ENCODE data around the gene SUZ12. TPM values are rescaled to one million over a fixed set of nuclear protein-coding genes. Genes with fewer than 3 reads are reported as not detected.
"Not testable (repeated sequence)": the region's sequence is repeated elsewhere in the genome, so short reads cannot be mapped to it uniquely, and the experiment has no call there.

Gene SUZ12
- total RNA-seq, 2 donors from 2014 or later = 28.3 to 29.3 TPM

DNA sequence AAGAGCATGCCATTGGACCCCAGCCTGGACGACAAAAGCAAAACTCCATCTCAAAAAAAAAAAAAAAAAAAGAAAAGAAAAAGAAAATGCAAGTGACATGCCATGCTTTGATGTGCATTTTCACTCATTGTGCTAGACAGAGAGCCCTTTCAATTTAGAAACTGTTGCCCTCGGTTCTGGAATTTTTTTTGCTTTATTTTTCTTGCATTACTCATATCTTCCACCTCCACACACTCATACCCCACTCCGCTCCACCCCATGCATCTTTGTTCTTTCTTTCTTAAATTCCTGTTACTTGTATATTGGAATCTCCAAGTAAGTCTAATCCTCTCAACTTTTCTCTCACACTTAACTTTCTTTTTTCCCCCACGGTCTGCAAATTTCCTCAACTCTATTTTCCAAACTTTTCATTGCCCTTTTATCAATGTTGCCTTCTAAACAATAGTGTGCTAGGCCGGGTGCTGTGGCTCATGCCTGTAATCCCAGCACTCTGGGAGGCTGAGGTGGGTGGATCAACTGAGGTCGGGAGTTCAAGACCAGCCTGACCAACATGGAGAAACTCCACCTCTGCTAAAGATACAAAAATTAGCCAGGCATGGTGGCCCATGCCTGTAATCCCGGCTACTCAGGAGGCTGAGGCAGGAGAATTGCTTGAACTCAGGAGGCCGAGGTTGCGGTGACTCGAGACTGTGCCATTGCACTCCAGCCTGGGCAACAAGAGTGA, 16.8 kb upstream of the SUZ12 start:
- H3K9me3 ChIP-seq (ENCODE audit: control insufficient read depth, low read length, poor library complexity, severe bottlenecking) = no peaks in the 10 kb centered on the region
- no peak for ATAC-seq
- DNase-seq = no peak
- no peak overlapping the region for H3K27ac Mint-ChIP-seq
- peaks cover 32% of the 10 kb centered on the region for H3K27me3 Mint-ChIP-seq
- no peak overlapping the region for H3K4me3 Mint-ChIP-seq
- peaks cover 3% of the 10 kb centered on the region for H3K4me1 Mint-ChIP-seq
- peaks cover 4% of the 10 kb centered on the region for H3K36me3 Mint-ChIP-seq (ENCODE audit: low read depth)

DNA sequence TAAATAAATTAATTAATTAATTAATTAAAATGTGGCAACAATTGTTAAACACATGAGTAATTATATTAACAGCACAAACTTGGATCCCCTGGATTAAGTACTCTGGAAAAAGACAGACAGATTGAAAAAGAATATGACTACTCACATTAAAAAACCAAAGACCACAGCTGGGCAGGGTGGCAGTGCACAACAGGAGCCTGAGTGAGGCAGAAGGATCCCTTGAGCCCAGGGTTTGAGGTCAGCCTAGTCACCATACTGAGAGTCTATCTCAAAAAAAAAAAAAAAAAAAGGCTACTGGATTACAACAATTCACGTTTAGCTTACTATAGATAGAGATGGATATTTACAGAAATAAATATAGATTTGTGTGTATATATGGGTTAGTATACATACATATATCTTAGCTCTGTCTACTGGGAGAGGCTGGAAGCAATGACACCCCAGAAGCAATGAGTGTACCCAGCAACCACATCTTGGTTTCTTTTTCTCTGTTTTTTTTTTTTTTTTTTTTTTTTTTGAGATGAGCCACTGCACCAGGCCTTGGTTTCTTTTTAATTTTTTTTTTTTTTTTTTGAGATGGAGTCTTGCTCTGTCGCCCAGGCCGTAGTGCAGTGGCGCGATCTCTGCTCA, 10.6 kb upstream of the SUZ12 start:
- no peaks in the 10 kb centered on the region for H3K27me3 Mint-ChIP-seq
- H3K27ac Mint-ChIP-seq = no peak overlapping the region
- no peaks in the 10 kb centered on the region for H3K36me3 Mint-ChIP-seq (ENCODE audit: low read depth)
- no peak for DNase-seq
- no peaks in the 10 kb centered on the region for H3K4me1 Mint-ChIP-seq
- ATAC-seq = no peak
- no peak overlapping the region for H3K4me3 Mint-ChIP-seq
- H3K9me3 ChIP-seq (ENCODE audit: control insufficient read depth, low read length, poor library complexity, severe bottlenecking) = no peaks in the 10 kb centered on the region

DNA sequence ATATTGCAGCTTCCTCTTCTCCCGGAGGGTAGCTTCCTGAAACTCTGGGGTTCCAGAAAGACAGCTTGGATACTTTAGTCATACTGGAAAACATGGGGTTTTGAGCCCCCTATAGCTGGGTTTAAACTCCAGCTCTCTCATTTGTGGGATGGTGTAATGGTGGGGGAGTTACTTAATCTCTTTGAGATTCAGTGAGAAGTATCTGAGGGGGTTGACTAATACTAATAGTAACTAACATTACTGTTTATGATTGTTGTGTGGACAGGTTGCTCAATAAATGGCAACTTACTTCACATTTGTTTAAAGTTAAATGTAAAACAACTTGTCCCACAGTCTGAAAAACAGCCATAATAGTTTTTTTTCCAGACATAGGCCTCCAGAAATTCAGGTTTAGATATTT, 5.1 kb upstream of the SUZ12 start:
- Mint-ChIP-seq H3K4me3 (no peak overlapping the region), H3K27ac (no peak overlapping the region), H3K27me3 (no peaks in the 10 kb centered on the region), H3K36me3 (ENCODE audit: low read depth) (no peaks in the 10 kb centered on the region), H3K4me1 (no peaks in the 10 kb centered on the region)
- ATAC-seq (no peak), DNase-seq (no peak)
- H3K9me3 ChIP-seq (ENCODE audit: control insufficient read depth, low read length, poor library complexity, severe bottlenecking) = no peaks in the 10 kb centered on the region

DNA sequence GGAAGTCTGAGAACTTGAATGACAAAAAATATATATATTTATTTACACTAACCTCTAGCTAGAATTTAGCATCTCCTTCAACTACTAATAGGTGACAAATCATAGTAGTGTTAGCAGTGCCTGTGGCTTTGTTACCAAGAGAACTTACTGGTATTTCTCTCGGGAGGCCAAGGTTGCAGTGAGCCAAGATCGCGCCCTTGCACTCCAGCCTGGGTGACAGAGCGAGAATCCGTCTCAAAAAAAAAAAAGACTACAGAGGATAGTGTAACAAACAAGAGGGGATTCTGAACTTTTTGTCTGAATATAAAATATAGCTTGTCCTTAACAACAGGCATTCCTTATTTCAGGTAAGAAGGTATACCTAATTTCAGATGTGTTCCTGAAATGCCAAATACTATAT, 1.3 kb upstream of the SUZ12 start:
- H3K4me3 Mint-ChIP-seq = peak overlapping the region; percentile 84
- no peak for ATAC-seq
- no peaks in the 10 kb centered on the region for H3K36me3 Mint-ChIP-seq (ENCODE audit: low read depth)
- no peaks in the 10 kb centered on the region for H3K9me3 ChIP-seq (ENCODE audit: control insufficient read depth, low read length, poor library complexity, severe bottlenecking)
- peaks cover 11% of the 10 kb centered on the region for H3K4me1 Mint-ChIP-seq
- H3K27me3 Mint-ChIP-seq = no peaks in the 10 kb centered on the region
- no peak for DNase-seq
- peak overlapping the region; percentile 86 for H3K27ac Mint-ChIP-seq

DNA sequence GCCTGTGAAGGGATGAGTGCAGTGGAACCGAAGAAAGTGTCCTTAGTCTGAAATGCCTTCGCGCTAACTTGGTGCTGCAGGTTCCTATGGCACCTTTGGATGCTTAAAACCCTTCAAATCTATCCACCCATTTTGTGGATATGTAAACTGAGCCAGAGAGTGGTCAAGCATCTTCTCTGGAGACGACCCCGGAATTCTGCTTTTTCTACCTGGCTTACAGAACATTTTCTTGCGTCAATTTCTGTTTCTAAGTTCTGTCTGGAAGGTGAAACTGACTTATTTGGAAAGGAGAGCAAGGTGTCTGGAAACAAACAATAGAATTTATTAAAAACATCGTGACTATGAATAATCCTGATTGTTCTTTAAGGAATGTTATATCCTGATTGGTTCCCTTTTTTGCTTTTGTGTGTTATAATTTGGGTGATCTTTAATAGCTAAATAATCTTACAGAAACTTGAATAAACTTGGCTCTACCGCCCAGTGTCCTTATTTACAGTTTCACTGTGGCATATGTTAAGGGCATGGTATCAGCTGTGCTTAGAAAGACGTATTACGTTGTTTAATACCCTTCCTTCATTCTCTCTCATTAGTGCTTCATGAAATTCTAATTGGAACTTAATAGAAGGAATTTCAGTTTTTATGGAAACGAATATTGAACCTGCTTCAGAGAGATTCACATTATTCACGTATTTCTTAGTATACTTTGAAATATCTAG, 1.3 kb downstream of the SUZ12 start:
- Mint-ChIP-seq H3K27ac (peak overlapping the region; percentile 53), H3K4me1 (peaks cover 13% of the 10 kb centered on the region), H3K4me3 (peak overlapping the region; percentile 84)
- not testable (repeated sequence) for DNase-seq; H3K9me3 ChIP-seq (ENCODE audit: control insufficient read depth, low read length, poor library complexity, severe bottlenecking); ATAC-seq; H3K27me3 Mint-ChIP-seq; H3K36me3 Mint-ChIP-seq (ENCODE audit: low read depth)

DNA sequence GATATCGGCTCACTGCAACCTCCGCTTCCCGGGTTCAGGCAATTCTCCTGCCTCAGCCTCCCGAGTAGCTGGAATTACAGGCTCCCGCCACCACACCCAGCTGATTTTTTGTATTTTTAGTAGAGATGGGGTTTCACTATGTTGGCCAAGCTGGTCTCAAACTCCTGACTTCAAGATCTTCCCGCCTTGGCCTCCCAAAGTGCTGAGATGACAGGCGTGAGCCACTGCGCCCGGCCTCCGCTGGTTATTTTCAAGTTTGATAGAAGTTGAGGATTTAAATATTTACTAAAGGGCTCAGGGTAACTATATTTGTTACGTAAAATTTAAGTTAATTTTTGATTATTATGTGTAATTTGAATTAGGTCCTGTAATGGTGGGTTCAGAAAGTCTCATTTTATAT, 5.1 kb downstream of the SUZ12 start:
- not testable (repeated sequence) for ATAC-seq; DNase-seq; H3K27me3 Mint-ChIP-seq; H3K9me3 ChIP-seq (ENCODE audit: control insufficient read depth, low read length, poor library complexity, severe bottlenecking); H3K4me3 Mint-ChIP-seq; H3K36me3 Mint-ChIP-seq (ENCODE audit: low read depth); H3K27ac Mint-ChIP-seq
- peaks cover 20% of the 10 kb centered on the region for H3K4me1 Mint-ChIP-seq

DNA sequence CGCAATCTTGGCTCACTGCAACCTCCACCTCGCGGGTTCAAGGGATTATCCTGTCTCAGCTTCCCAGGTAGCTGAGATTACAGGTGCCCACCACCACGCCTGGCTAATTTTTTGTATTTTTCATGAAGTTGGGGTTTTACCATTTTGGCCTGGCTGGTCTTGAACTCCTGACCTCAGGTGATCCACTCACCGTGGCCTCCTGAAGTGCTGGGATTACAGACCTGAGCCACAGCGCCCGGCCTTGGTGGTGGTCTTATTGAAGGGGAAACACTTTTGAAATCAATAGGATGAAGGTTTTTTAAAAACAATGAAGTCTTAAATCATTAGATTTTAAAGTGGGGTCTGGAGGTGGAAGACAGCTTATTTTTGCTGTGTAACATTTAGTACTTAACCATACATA, 5.6 kb downstream of the SUZ12 start:
- DNase-seq; H3K27ac Mint-ChIP-seq; H3K36me3 Mint-ChIP-seq (ENCODE audit: low read depth); H3K4me3 Mint-ChIP-seq; H3K9me3 ChIP-seq (ENCODE audit: control insufficient read depth, low read length, poor library complexity, severe bottlenecking); ATAC-seq; H3K27me3 Mint-ChIP-seq: not testable (repeated sequence)
- peaks cover 20% of the 10 kb centered on the region for H3K4me1 Mint-ChIP-seq

DNA sequence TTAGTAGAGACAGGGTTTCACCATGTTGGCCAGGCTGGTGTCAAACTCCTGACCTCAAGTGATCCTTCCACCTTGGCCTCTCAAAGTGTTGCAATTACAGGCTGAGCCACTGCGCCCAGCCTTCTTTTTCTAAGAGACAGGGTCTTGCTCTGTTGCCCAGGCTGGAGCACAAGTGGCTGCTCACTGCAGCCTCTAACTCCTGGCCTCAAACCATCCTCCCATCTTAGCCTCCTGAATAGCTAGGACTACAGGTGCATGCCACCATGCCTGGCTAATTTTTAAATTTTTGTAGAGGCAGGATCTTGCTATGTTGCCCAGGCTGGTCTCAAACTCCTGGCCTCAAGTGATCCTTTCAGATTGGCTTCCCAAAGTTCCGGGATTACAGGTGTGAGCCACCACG, 15.1 kb downstream of the SUZ12 start:
- not testable (repeated sequence) for ATAC-seq; H3K27ac Mint-ChIP-seq; H3K4me1 Mint-ChIP-seq; H3K4me3 Mint-ChIP-seq; H3K9me3 ChIP-seq (ENCODE audit: control insufficient read depth, low read length, poor library complexity, severe bottlenecking); H3K27me3 Mint-ChIP-seq; H3K36me3 Mint-ChIP-seq (ENCODE audit: low read depth); DNase-seq

DNA sequence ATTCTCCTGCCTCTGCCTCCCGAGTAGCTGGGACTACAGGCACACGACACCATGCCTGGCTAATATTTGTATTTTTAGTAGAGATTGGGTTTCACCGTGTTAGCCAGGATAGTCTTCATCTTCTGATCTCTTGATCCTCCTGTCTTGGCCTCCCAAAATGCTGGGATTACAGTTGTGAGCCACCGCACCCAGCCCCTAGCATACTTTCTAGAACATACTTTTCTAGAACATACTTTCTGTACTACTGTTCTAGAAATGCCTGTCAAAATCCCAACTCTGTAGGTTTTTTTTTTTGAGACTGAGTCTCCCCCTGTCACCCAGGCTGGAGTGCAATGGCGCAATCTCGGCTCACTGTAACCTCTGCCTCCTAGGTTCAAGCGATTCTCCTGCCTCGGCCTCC, 27.3 kb downstream of the SUZ12 start:
- ATAC-seq; H3K9me3 ChIP-seq (ENCODE audit: control insufficient read depth, low read length, poor library complexity, severe bottlenecking); H3K4me1 Mint-ChIP-seq; H3K36me3 Mint-ChIP-seq (ENCODE audit: low read depth); DNase-seq; H3K27me3 Mint-ChIP-seq: not testable (repeated sequence)
- peak overlapping the region; percentile 75 for H3K27ac Mint-ChIP-seq
- peak overlapping the region; percentile 39 for H3K4me3 Mint-ChIP-seq

DNA sequence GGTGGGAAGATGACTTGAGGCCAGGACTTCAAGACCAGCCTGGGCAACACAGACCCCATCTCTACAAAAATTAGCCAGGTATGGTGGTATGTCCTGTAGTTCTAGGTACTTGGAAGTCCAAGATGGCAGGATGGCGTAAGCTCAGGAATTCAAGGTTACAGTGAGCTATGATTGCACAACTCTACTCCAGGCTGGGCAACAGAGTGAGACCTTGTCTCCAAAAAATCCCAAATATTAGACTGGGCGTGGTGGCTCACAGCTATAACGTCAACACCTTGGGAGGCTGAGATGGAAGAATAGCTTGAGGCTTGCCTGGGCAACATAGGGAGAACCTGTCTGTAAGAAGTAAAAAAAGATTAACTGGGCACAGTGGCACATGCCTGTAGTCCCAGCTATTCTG, 30.8 kb downstream of the SUZ12 start:
- DNase-seq = no peak
- H3K27me3 Mint-ChIP-seq = no peaks in the 10 kb centered on the region
- no peaks in the 10 kb centered on the region for H3K9me3 ChIP-seq (ENCODE audit: control insufficient read depth, low read length, poor library complexity, severe bottlenecking)
- H3K36me3 Mint-ChIP-seq (ENCODE audit: low read depth) = no peaks in the 10 kb centered on the region
- H3K27ac Mint-ChIP-seq = no peak overlapping the region
- no peak overlapping the region for H3K4me3 Mint-ChIP-seq
- ATAC-seq = no peak
- H3K4me1 Mint-ChIP-seq = peaks cover 2% of the 10 kb centered on the region

DNA sequence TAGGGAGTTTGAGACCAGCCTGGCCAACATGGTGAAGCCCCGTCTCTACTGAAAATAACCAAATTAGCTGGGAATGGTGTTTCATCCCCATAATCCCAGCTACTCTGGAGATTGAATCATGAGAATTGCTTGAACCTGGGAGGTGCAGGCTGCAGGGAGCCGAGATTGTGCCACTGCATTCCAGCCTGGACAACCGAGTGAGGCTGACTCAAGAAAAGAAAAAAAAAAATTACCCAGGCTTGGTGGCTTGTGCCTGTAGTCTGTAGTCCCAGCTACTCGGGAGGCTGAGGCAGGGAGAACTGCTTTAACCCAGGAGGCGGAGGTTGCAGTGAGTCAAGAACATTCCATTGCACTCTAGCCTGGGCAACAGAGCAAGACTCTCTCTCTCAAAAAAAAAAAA, 33.6 kb downstream of the SUZ12 start:
- H3K9me3 ChIP-seq (ENCODE audit: control insufficient read depth, low read length, poor library complexity, severe bottlenecking); H3K4me3 Mint-ChIP-seq; H3K4me1 Mint-ChIP-seq; ATAC-seq; H3K27ac Mint-ChIP-seq; DNase-seq; H3K27me3 Mint-ChIP-seq; H3K36me3 Mint-ChIP-seq (ENCODE audit: low read depth): not testable (repeated sequence)

DNA sequence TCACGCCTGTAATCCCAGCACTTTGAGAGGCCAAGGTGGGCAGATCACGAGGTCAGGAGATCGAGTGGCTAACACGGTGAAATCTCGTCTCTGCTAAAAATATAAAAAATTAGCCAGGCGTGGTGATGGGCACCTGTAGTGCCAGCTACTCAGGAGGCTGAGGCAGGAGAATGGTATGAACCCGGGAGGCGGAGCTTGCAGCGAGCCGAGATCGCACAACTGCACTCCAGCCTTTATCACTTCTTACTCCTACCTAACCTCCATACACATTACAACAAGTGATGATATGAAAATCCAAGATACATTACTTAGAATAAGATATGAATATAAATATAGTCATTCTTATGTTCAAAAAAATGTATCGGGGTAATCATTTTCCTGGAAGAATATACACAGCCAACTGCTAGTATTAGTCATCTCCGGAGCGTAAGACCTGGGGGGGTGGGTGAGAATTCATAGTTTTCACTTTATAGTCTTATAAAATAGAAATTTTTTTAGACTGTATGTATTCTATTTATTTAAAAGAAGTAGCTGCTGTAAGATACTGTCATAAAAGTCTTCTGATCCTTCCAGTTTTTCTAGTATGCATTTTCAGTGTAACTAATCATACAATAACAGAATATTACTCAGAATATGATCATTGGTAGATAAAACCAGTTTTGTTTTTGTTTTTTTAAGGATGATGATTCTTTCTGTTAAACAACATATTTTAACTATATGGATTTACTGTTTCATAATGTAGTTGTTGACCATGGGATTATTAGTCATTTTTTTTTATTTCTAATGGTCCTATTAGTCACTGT, 37.7 kb downstream of the SUZ12 start:
- H3K4me3 Mint-ChIP-seq; ATAC-seq; H3K27me3 Mint-ChIP-seq; H3K36me3 Mint-ChIP-seq (ENCODE audit: low read depth); H3K4me1 Mint-ChIP-seq; H3K27ac Mint-ChIP-seq; DNase-seq; H3K9me3 ChIP-seq (ENCODE audit: control insufficient read depth, low read length, poor library complexity, severe bottlenecking): not testable (repeated sequence)

DNA sequence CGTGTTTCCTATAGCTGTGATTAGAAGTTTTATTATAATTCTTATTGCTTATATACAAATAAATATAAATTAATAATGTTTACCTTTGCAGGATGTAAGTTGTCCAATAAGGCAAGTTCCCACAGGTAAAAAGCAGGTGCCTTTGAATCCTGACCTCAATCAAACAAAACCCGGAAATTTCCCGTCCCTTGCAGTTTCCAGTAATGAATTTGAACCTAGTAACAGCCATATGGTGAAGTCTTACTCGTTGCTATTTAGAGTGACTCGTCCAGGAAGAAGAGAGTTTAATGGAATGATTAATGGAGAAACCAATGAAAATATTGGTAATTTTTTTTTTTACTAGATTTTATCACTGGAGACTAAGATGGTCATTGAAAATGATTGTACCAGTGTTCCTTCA, 38.6 kb downstream of the SUZ12 start:
- not testable (repeated sequence) for H3K27ac Mint-ChIP-seq; DNase-seq; H3K36me3 Mint-ChIP-seq (ENCODE audit: low read depth); H3K9me3 ChIP-seq (ENCODE audit: control insufficient read depth, low read length, poor library complexity, severe bottlenecking); H3K27me3 Mint-ChIP-seq; H3K4me1 Mint-ChIP-seq; H3K4me3 Mint-ChIP-seq; ATAC-seq
